Stimulated activated CD8-positive, alpha-beta memory T cell treated with anti-CD3 and anti-CD28 coated beads, Interleukin-12 subunit alpha, Interleukin-12 subunit beta, amount 100 ng/mL, for 4 hours (primary cell): ENCODE results near the gene TMEM18.

ENCODE experiments used
- DNase-seq: peaks from one replicate; pipeline ENCODE4 v3.0.0-alpha.2; 2020; ENCODE audit warnings: low read depth

Gene TMEM18

GRCh38 chr2:650343-651310 lies 26.6 kb downstream of the TMEM18 start:
- DNase-seq: no peak

GRCh38 chr2:649426-650342 lies 27.5 kb downstream of the TMEM18 start:
- DNase-seq: no peak

GRCh38 chr2:648476-649424 lies 28.5 kb downstream of the TMEM18 start:
- no peak for DNase-seq

GRCh38 chr2:647691-648231 lies 29.4 kb downstream of the TMEM18 start:
- no peak for DNase-seq

GRCh38 chr2:647003-647560 lies 30.1 kb downstream of the TMEM18 start:
- no peak for DNase-seq

GRCh38 chr2:644871-645270 lies 32.3 kb downstream of the TMEM18 start:
- DNase-seq: no peak

GRCh38 chr2:643761-644160 lies 33.4 kb downstream of the TMEM18 start:
- DNase-seq: no peak

GRCh38 chr2:643334-643733 lies 33.9 kb downstream of the TMEM18 start:
- DNase-seq: no peak

- DNase-seq: no peak
These were observed 35.1 kb downstream of the TMEM18 start for GRCh38 chr2:641872-642815.

- no peak for DNase-seq
These were observed 35.9 kb downstream of the TMEM18 start for GRCh38 chr2:641164-641871.

GRCh38 chr2:639703-640102 lies 37.5 kb downstream of the TMEM18 start:
- DNase-seq: no peak

GRCh38 chr2:637804-638203 lies 39.4 kb downstream of the TMEM18 start:
- DNase-seq: no peak

- no peak for DNase-seq
These were observed 39.8 kb downstream of the TMEM18 start for GRCh38 chr2:637406-637776.

GRCh38 chr2:636641-637405 lies 40.4 kb downstream of the TMEM18 start:
- peak; percentile 18 for DNase-seq

GRCh38 chr2:635687-636621 lies 41.3 kb downstream of the TMEM18 start:
- DNase-seq: no peak

GRCh38 chr2:634636-635388 lies 42.4 kb downstream of the TMEM18 start:
- DNase-seq: no peak

- no peak for DNase-seq
These were observed 43.2 kb downstream of the TMEM18 start for GRCh38 chr2:634041-634440.
